OCI-LY3 (cell line): Measurements from ENCODE around the gene GSAP.

Experiments used
- EZH2phosphoT487 ChIP-seq: fragments of 200-600 bp; shearing (Covaris generic); IDR thresholded peaks from 2 replicates; pipeline ENCODE4 v1.6.1; 2018; ENCODE audit warnings: antibody characterized with exemption, mixed run types, low read depth
- TF ChIP-seq, protein P1 (sequence below): fragments of 200-600, 300-600 bp; sonication (generic); IDR thresholded peaks from 2 replicates; pipeline ENCODE4 v1.5.1; 2014; ENCODE audit warnings: antibody characterized with exemption, low read length, low read depth

DNA sequence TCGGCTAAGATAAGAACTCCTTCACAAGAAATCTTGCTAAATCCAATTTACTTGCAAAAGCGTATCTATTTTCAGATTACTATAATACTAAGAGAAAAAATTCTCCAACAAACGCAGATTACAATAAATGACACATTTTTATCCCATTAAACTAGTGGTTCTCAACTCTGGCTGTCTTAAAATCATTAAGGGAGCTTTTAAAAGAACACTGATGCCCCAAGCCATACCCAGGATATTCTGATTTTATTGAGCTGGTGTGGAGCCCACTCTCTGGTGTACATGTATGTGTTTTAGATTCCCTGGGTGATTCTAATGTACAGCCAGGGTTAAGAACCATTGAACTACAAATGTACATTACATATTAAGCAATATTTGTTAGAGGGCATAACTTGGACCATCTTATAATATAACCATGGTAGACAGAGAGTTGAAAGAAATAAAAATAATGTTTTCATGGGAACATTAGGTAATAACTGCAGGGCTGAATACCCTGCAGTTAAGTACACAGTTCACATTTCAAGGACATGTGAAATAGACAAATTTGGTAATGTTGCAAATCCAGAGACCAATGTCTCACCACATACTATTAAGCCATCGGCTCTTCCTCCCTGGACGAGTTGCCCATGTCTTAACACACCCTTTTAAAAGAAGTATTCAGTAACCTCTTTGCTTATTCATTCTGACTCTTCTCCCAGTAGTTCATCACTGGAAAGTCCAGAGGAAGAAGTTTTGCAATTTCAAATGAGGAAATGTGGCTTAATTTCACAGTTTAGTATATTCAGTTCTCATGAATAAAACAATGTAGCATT, 6.2 kb downstream of the GSAP start:
- TF ChIP-seq, protein P1, sequence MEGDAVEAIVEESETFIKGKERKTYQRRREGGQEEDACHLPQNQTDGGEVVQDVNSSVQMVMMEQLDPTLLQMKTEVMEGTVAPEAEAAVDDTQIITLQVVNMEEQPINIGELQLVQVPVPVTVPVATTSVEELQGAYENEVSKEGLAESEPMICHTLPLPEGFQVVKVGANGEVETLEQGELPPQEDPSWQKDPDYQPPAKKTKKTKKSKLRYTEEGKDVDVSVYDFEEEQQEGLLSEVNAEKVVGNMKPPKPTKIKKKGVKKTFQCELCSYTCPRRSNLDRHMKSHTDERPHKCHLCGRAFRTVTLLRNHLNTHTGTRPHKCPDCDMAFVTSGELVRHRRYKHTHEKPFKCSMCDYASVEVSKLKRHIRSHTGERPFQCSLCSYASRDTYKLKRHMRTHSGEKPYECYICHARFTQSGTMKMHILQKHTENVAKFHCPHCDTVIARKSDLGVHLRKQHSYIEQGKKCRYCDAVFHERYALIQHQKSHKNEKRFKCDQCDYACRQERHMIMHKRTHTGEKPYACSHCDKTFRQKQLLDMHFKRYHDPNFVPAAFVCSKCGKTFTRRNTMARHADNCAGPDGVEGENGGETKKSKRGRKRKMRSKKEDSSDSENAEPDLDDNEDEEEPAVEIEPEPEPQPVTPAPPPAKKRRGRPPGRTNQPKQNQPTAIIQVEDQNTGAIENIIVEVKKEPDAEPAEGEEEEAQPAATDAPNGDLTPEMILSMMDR, result no peak
- no peak for TF ChIP-seq EZH2phosphoT487
